ENCODE data around the gene CFAP52.

DNA sequence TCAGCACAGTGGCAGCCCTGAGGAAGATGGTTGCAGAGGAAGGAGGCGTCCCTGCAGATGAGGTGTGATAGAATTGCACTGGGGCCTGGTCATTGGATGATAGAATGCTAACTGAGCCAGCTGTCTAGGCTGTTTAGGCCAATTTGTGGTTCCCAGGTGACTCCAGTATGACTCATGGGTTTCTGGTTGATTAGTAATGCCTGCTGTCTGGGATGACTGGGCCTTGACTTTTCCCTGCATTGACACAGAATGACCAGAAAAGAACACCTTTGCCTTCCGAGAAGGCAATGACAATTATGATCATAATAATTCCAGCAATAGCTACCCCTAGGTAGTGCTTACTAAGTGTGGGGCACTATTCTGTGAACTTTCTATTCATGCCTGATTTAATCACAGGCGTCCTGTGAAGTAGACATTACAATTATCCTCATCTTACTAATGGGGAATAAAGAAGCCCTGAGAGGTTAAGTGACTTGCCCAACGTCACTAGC is 100.4 kb downstream of the CFAP52 start:
- TF ChIP-seq, protein P1, sequence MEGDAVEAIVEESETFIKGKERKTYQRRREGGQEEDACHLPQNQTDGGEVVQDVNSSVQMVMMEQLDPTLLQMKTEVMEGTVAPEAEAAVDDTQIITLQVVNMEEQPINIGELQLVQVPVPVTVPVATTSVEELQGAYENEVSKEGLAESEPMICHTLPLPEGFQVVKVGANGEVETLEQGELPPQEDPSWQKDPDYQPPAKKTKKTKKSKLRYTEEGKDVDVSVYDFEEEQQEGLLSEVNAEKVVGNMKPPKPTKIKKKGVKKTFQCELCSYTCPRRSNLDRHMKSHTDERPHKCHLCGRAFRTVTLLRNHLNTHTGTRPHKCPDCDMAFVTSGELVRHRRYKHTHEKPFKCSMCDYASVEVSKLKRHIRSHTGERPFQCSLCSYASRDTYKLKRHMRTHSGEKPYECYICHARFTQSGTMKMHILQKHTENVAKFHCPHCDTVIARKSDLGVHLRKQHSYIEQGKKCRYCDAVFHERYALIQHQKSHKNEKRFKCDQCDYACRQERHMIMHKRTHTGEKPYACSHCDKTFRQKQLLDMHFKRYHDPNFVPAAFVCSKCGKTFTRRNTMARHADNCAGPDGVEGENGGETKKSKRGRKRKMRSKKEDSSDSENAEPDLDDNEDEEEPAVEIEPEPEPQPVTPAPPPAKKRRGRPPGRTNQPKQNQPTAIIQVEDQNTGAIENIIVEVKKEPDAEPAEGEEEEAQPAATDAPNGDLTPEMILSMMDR (IDR thresholded peaks at IDR 0.05; ENCODE audit: insufficient read depth, low read length): no peak
- no peak for TF ChIP-seq GABPA (IDR thresholded peaks at IDR 0.05; ENCODE audit: low read depth)
- no peak for TF ChIP-seq POLR2AphosphoS5 (IDR thresholded peaks at IDR 0.05; ENCODE audit: low read depth)
- TF ChIP-seq REST (IDR thresholded peaks at IDR 0.05; ENCODE audit: insufficient replicate concordance, low read depth): no peak
- TF ChIP-seq SPI1 (IDR thresholded peaks at IDR 0.05; ENCODE audit: borderline replicate concordance, low read depth): no peak

Data from HL-60 (cell line).